BE2C (cell line): ENCODE data around the gene MBP.

ENCODE experiments used
- DNase-seq: peaks from one replicate; pipeline ENCODE4 v3.0.0-alpha.2; 2020
- H3K27me3 ChIP-seq: fragments of 250-450 bp; sonication (Bioruptor Pico); 2 replicates; pipeline ENCODE4 v1.5.1; 2020; ENCODE audit warnings: mild to moderate bottlenecking
- H3K36me3 ChIP-seq: fragments of 250-450 bp; sonication (Bioruptor Pico); 2 replicates; pipeline ENCODE4 v1.5.1; 2020; ENCODE audit warnings: mild to moderate bottlenecking
- H3K4me1 ChIP-seq: fragments of 250-450 bp; sonication (Bioruptor Pico); 2 replicates; pipeline ENCODE4 v1.5.1; 2020
- H3K4me3 ChIP-seq: 2 replicates; pipeline ENCODE4 v1.5.1; 2011; ENCODE audit warnings: low read depth, low read length
- H3K9me3 ChIP-seq: fragments of 250-450 bp; sonication (Bioruptor Pico); 2 replicates; pipeline ENCODE4 v1.5.1; 2020
- CTCF ChIP-seq: IDR thresholded peaks from 2 replicates; pipeline ENCODE4 v1.5.1; 2012; ENCODE audit warnings: mild to moderate bottlenecking, low read depth, low read length

Gene MBP

GRCh38 chr18:77111951-77112746, 20.4 kb downstream of the MBP start:
- H3K36me3 ChIP-seq, result no peaks in the 10 kb centered on the region
- no peak for TF ChIP-seq CTCF
- no peaks in the 10 kb centered on the region for H3K27me3 ChIP-seq
- H3K4me3 ChIP-seq, result no peak overlapping the region
- DNase-seq, result no peak
- no peaks in the 10 kb centered on the region for H3K9me3 ChIP-seq
- H3K4me1 ChIP-seq, result no peaks in the 10 kb centered on the region

- DNase-seq, result no peak
- H3K27me3 ChIP-seq, result no peaks in the 10 kb centered on the region
- H3K36me3 ChIP-seq, result no peaks in the 10 kb centered on the region
- H3K9me3 ChIP-seq, result no peaks in the 10 kb centered on the region
- no peaks in the 10 kb centered on the region for H3K4me1 ChIP-seq
- H3K4me3 ChIP-seq, result no peak overlapping the region
- TF ChIP-seq CTCF, result no peak
These were observed 21.1 kb downstream of the MBP start for GRCh38 chr18:77111449-77111848.

GRCh38 chr18:77110936-77111335, 21.6 kb downstream of the MBP start:
- no peak overlapping the region for H3K4me3 ChIP-seq
- no peak for DNase-seq
- TF ChIP-seq CTCF, result no peak
- H3K9me3 ChIP-seq, result no peaks in the 10 kb centered on the region
- no peaks in the 10 kb centered on the region for H3K4me1 ChIP-seq
- no peaks in the 10 kb centered on the region for H3K36me3 ChIP-seq
- no peaks in the 10 kb centered on the region for H3K27me3 ChIP-seq

- Histone ChIP-seq H3K9me3 (no peaks in the 10 kb centered on the region), H3K27me3 (no peaks in the 10 kb centered on the region), H3K4me1 (no peaks in the 10 kb centered on the region), H3K36me3 (no peaks in the 10 kb centered on the region), H3K4me3 (no peak overlapping the region)
- no peak for DNase-seq
- TF ChIP-seq CTCF, result no peak
These were observed 22.2 kb downstream of the MBP start for GRCh38 chr18:77110400-77110799.

- DNase-seq, result no peak
- Histone ChIP-seq H3K27me3 (no peaks in the 10 kb centered on the region), H3K4me3 (no peak overlapping the region), H3K36me3 (no peaks in the 10 kb centered on the region), H3K4me1 (no peaks in the 10 kb centered on the region), H3K9me3 (no peaks in the 10 kb centered on the region)
- no peak for TF ChIP-seq CTCF
These were observed 22.9 kb downstream of the MBP start for GRCh38 chr18:77109648-77110019.

GRCh38 chr18:77108821-77109647, 23.5 kb downstream of the MBP start:
- TF ChIP-seq CTCF, result no peak
- DNase-seq, result no peak
- Histone ChIP-seq H3K4me1 (no peaks in the 10 kb centered on the region), H3K27me3 (no peaks in the 10 kb centered on the region), H3K9me3 (no peaks in the 10 kb centered on the region), H3K4me3 (no peak overlapping the region), H3K36me3 (no peaks in the 10 kb centered on the region)
